K562 (cell line): Measurements from ENCODE around the gene MYLK2. TPM values are rescaled to one million over a fixed set of nuclear protein-coding genes. Genes with fewer than 3 reads are reported as not detected.

Experiments used
- ATF3 ChIP-seq, 2 experiments: fragments of 450-650 bp in 1 of 2; sonication (generic) in 1 of 2; formaldehyde crosslinking in 1 of 2; IDR thresholded peaks in 1 of 2; conservative IDR thresholded peaks in 1 of 2; 2 replicates each; pipeline versions ENCODE4 v1.6.1 to v1.8.1; 2016 to 2023; ENCODE audit warnings: mild to moderate bottlenecking in 2 of 2, moderate library complexity in 2 of 2, inconsistent platforms in 1 of 2, missing genetic modification reagents in 1 of 2
- BCOR ChIP-seq: fragments of 450-650 bp; IDR thresholded peaks from 2 replicates; pipeline ENCODE4 v1.6.1; 2016
- CREB3 ChIP-seq: fragments of 450-650 bp; conservative IDR thresholded peaks from 2 replicates; pipeline ENCODE4 v1.6.1; 2016; ENCODE audit warnings: missing genetic modification characterization, low read depth, mild to moderate bottlenecking, missing compliant biosample characterization, moderate library complexity
- EGR1 ChIP-seq: fragments of 450-650 bp; conservative IDR thresholded peaks from 2 replicates; pipeline ENCODE4 v1.6.1; 2017; ENCODE audit warnings: mild to moderate bottlenecking
- HMG20A ChIP-seq: fragments of 450-650 bp; formaldehyde crosslinking; conservative IDR thresholded peaks from 2 replicates; pipeline ENCODE4 v1.4.0; 2020; ENCODE audit warnings: mild to moderate bottlenecking, mixed read lengths
- MNT ChIP-seq, 2 experiments: fragments of 450-650 bp; conservative IDR thresholded peaks; 2 replicates each; pipeline ENCODE4 v1.6.1; 2017; ENCODE audit warnings: mild to moderate bottlenecking in 2 of 2, moderate library complexity in 2 of 2
- POLR2AphosphoS2 ChIP-seq: IDR thresholded peaks from 2 replicates; pipeline ENCODE4 v1.6.1; 2012; ENCODE audit warnings: low read length, improper control_type of control experiment
- SETDB1 ChIP-seq: IDR thresholded peaks from one replicate; pipeline ENCODE4 v1.6.1; 2012; ENCODE audit warnings: low read length, control low read depth, inconsistent platforms
- YY1 ChIP-seq, 3 experiments: IDR thresholded peaks; 2 replicates each; pipeline ENCODE4 v1.6.1; 2011; ENCODE audit warnings: low read length in 2 of 3, mild to moderate bottlenecking in 2 of 3, moderate library complexity in 2 of 3, borderline replicate concordance in 1 of 3, control low read depth in 1 of 3, low read depth in 1 of 3; ENCODE audit not compliant: insufficient read depth in 3 of 3, insufficient replicate concordance in 2 of 3, control insufficient read depth in 1 of 3, insufficient read length in 1 of 3; ENCODE audit errors: extremely low read depth in 1 of 3
- ZNF431 ChIP-seq: sonication (generic); formaldehyde crosslinking; IDR thresholded peaks from 2 replicates; pipeline ENCODE4 v1.8.0; 2022; ENCODE audit warnings: mild to moderate bottlenecking, missing genetic modification reagents
- ZNF586 ChIP-seq: fragments of 450-650 bp; formaldehyde crosslinking; conservative IDR thresholded peaks from 2 replicates; pipeline ENCODE4 v1.4.0; 2020; ENCODE audit warnings: mild to moderate bottlenecking, moderate library complexity
- ZNF655 ChIP-seq: fragments of 250-450 bp; sonication (Bioruptor Pico); IDR thresholded peaks from 2 replicates; pipeline ENCODE4 v1.5.0; 2021
- polyA plus RNA-seq, 8 experiments: library from polyadenylated mRNA; depleted of rRNA in 4 of 8; stranded (reverse) in 5 of 8; unstranded in 3 of 8; fragments of >200 nt; fragmentation: Nextera tagmentation in 2 of 8; fragmentation: Illumina TruSeq in 1 of 8; extraction: Ambion mirVana in 2 of 8; extraction: Trizol in 1 of 8; gene quantifications; 2 replicates each; pipeline versions ENCODE4 v1.2.1 to v1.2.3, GENCODE V29; 2011 to 2014; ENCODE audit warnings: inconsistent platforms in 1 of 8, missing spikeins in 1 of 8
- total RNA-seq, 7 experiments: library from RNA; depleted of rRNA in 6 of 7; stranded (reverse); fragments of >200 nt in 6 of 7; fragmentation: Illumina TruSeq in 2 of 7; extraction: Trizol in 2 of 7; gene quantifications; 2 replicates each; pipeline versions ENCODE4 v1.2.1 to v1.2.3, GENCODE V29; 2011 to 2021; ENCODE audit warnings: low replicate concordance in 1 of 7

Gene MYLK2
- total and polyA plus RNA-seq, 9 of the 15 experiments (the other 6 are each of a cell fraction or from before 2014, with no cell fraction given), result 0.07 to 0.53 (median 0.18) TPM; not detected in 2

- no peak for TF ChIP-seq MNT (conservative IDR thresholded peaks at IDR 0.05)
- TF ChIP-seq EGR1, result peak; percentile 38
- TF ChIP-seq YY1 (IDR thresholded peaks at IDR 0.05; ENCODE audit: borderline replicate concordance in 1 of 3, control insufficient read depth in 1 of 3, extremely low read depth in 1 of 3, insufficient read depth in 3 of 3, insufficient read length in 1 of 3, insufficient replicate concordance in 2 of 3, low read depth in 1 of 3, low read length in 2 of 3), result peak in 2 of 3 experiments; percentile 26 to 63
- TF ChIP-seq CREB3, result no peak
- TF ChIP-seq POLR2AphosphoS2, result no peak
- TF ChIP-seq ZNF655 (CRISPR knock-in tag), result no peak
- no peak for TF ChIP-seq SETDB1
- TF ChIP-seq ZNF431 (CRISPR knock-in tag), result no peak
- TF ChIP-seq BCOR, result no peak
- no peak for TF ChIP-seq ZNF586 (CRISPR knock-in tag)
- TF ChIP-seq ATF3 (IDR thresholded peaks at IDR 0.05), result peak; percentile 37; the same call in 1 of the 2 replicates
- TF ChIP-seq ATF3 (CRISPR knock-in tag; conservative IDR thresholded peaks at IDR 0.05), result no peak
- no peak for TF ChIP-seq HMG20A (CRISPR knock-in tag)
Measured at GRCh38 chr20:31848088-31848999, 29.2 kb downstream of the MYLK2 start (continued).
